Right forelimb (tissue), 1 donor: ENCODE measurements around the gene TGM6.

ENCODE experiments used
- DNase-seq: peaks from one replicate; pipeline ENCODE4 v3.0.0-alpha.2; 2018

TGM6 gene

GRCh38 chr20:2380601-2381000 lies at the start of gene TGM6:
TSS of gene TGM6 (plus strand) at chr20:2380901. CDS start at chr20:2380969, 68 bp downstream.
- DNase-seq, result no peak

GRCh38 chr20:2331106-2331505 lies 49.6 kb upstream of the TGM6 start:
- DNase-seq, result no peak

- DNase-seq, result no peak
These were observed 48.7 kb upstream of the TGM6 start for GRCh38 chr20:2331901-2332565.

- no peak for DNase-seq
These were observed 48.0 kb upstream of the TGM6 start for GRCh38 chr20:2332711-2333110.

GRCh38 chr20:2333821-2334220 lies 46.9 kb upstream of the TGM6 start:
- DNase-seq, result no peak

GRCh38 chr20:2335096-2335870 lies 45.4 kb upstream of the TGM6 start:
- DNase-seq, result no peak

- no peak for DNase-seq
These were observed 44.2 kb upstream of the TGM6 start for GRCh38 chr20:2336471-2336870.

GRCh38 chr20:2337142-2337541 lies 43.6 kb upstream of the TGM6 start:
- DNase-seq, result no peak

- no peak for DNase-seq
These were observed 42.2 kb upstream of the TGM6 start for GRCh38 chr20:2338411-2339066.

- DNase-seq, result no peak
These were observed 40.6 kb upstream of the TGM6 start for GRCh38 chr20:2340136-2340535.

GRCh38 chr20:2340823-2341222 lies 39.9 kb upstream of the TGM6 start:
- no peak for DNase-seq

- no peak for DNase-seq
These were observed 39.4 kb upstream of the TGM6 start for GRCh38 chr20:2341336-2341735.

- no peak for DNase-seq
These were observed 38.5 kb upstream of the TGM6 start for GRCh38 chr20:2342243-2342642.

GRCh38 chr20:2346188-2346587 lies 34.5 kb upstream of the TGM6 start:
- DNase-seq, result no peak

- DNase-seq, result no peak
These were observed 32.4 kb upstream of the TGM6 start for GRCh38 chr20:2348336-2348735.

GRCh38 chr20:2349801-2350200 lies 30.9 kb upstream of the TGM6 start:
- DNase-seq, result no peak

- no peak for DNase-seq
These were observed 30.1 kb upstream of the TGM6 start for GRCh38 chr20:2350606-2351005.

- DNase-seq, result no peak
These were observed 27.5 kb upstream of the TGM6 start for GRCh38 chr20:2353231-2353630.

GRCh38 chr20:2357114-2357513 lies 23.6 kb upstream of the TGM6 start:
- DNase-seq, result no peak

- DNase-seq, result no peak
These were observed 22.7 kb upstream of the TGM6 start for GRCh38 chr20:2358006-2358405.

- DNase-seq, result no peak
These were observed 19.6 kb upstream of the TGM6 start for GRCh38 chr20:2361035-2361593.

GRCh38 chr20:2363187-2363586 lies 17.5 kb upstream of the TGM6 start:
- DNase-seq, result no peak

GRCh38 chr20:2363587-2363986 lies 17.1 kb upstream of the TGM6 start:
- no peak for DNase-seq

GRCh38 chr20:2364044-2364443 lies 16.7 kb upstream of the TGM6 start:
- no peak for DNase-seq
